K562 (cell line): ENCODE data around the gene ZNF581. TPM values are rescaled to one million over a fixed set of nuclear protein-coding genes. Genes with fewer than 3 reads are reported as not detected.
A peak's percentile ranks its signal among the peaks of the same experiment; 100 is the strongest.

Source experiments
- CREM ChIP-seq: IDR thresholded peaks from 2 replicates; pipeline ENCODE4 v1.6.1; 2014; ENCODE audit warnings: antibody characterized with exemption, low read depth
- DMBX1 ChIP-seq: fragments of 250-450 bp; sonication (Bioruptor Pico); IDR thresholded peaks from 2 replicates; pipeline ENCODE4 v1.8.0; 2022; ENCODE audit warnings: inconsistent platforms, mild to moderate bottlenecking, moderate library complexity, borderline replicate concordance
- GABPB2 ChIP-seq: fragments of 250-450 bp; sonication (Bioruptor Pico); conservative IDR thresholded peaks from 2 replicates; pipeline ENCODE4 v1.5.1; 2021; ENCODE audit warnings: mild to moderate bottlenecking
- HCFC1 ChIP-seq: IDR thresholded peaks from 2 replicates; pipeline ENCODE4 v1.6.1; 2012; ENCODE audit warnings: low read depth, low read length, improper control_type of control experiment
- HIVEP1 ChIP-seq: fragments of 250-450 bp; sonication (Bioruptor Pico); IDR thresholded peaks from 2 replicates; pipeline ENCODE4 v1.4.0; 2020; ENCODE audit warnings: mild to moderate bottlenecking
- HMG20A ChIP-seq: fragments of 450-650 bp; formaldehyde crosslinking; conservative IDR thresholded peaks from 2 replicates; pipeline ENCODE4 v1.4.0; 2020; ENCODE audit warnings: mild to moderate bottlenecking, mixed read lengths
- HMG20B ChIP-seq: fragments of 250-450 bp; sonication (Bioruptor Pico); IDR thresholded peaks from 2 replicates; pipeline ENCODE4 v1.5.0; 2021; ENCODE audit warnings: mild to moderate bottlenecking
- KAT7 ChIP-seq: sonication (generic); formaldehyde crosslinking; IDR thresholded peaks from 2 replicates; pipeline ENCODE4 v1.8.0; 2022; ENCODE audit warnings: missing genetic modification reagents, mild to moderate bottlenecking, borderline replicate concordance
- MAFG ChIP-seq: fragments of 450-650 bp; conservative IDR thresholded peaks from 2 replicates; pipeline ENCODE4 v1.6.1; 2016; ENCODE audit warnings: missing genetic modification characterization, missing compliant biosample characterization
- MAZ ChIP-seq, 2 experiments: fragments of 450-650 bp in 1 of 2; sonication (generic) in 1 of 2; formaldehyde crosslinking; IDR thresholded peaks in 1 of 2; conservative IDR thresholded peaks in 1 of 2; 2 replicates each; pipeline versions ENCODE4 v1.4.0 to v1.5.0; 2020; ENCODE audit warnings: mild to moderate bottlenecking in 1 of 2, missing genetic modification reagents in 1 of 2
- MEIS2 ChIP-seq: fragments of 450-650 bp; IDR thresholded peaks from 2 replicates; pipeline ENCODE4 v1.6.1; 2014; ENCODE audit warnings: mild to moderate bottlenecking; ENCODE audit not compliant: partially characterized antibody
- NFIX ChIP-seq: fragments of 250-450 bp; sonication (Bioruptor Pico); IDR thresholded peaks from 2 replicates; pipeline ENCODE4 v1.4.0; 2020; ENCODE audit warnings: low read depth, mild to moderate bottlenecking, moderate library complexity
- NUFIP1 ChIP-seq: fragments of 450-650 bp; IDR thresholded peaks from 2 replicates; pipeline ENCODE4 v1.6.1; 2018; ENCODE audit not compliant: partially characterized antibody
- PML ChIP-seq: IDR thresholded peaks from 2 replicates; pipeline ENCODE4 v1.6.1; 2012; ENCODE audit warnings: low read length, inconsistent platforms
- RBM17 ChIP-seq: fragments of 200-400 bp; formaldehyde crosslinking; IDR thresholded peaks from 2 replicates; pipeline ENCODE4 v1.6.1; 2017; ENCODE audit warnings: low read depth, mild to moderate bottlenecking, low read length, borderline replicate concordance
- ZBTB17 ChIP-seq: fragments of 450-650 bp; formaldehyde crosslinking; IDR thresholded peaks from 2 replicates; pipeline ENCODE4 v1.4.0; 2020; ENCODE audit warnings: mild to moderate bottlenecking
- ZNF143 ChIP-seq: sonication (generic); formaldehyde crosslinking; IDR thresholded peaks from 2 replicates; pipeline ENCODE4 v1.9.0; 2022; ENCODE audit warnings: mild to moderate bottlenecking, missing genetic modification reagents
- polyA plus RNA-seq, 8 experiments: library from polyadenylated mRNA; depleted of rRNA in 4 of 8; stranded (reverse) in 5 of 8; unstranded in 3 of 8; fragments of >200 nt; fragmentation: Nextera tagmentation in 2 of 8; fragmentation: Illumina TruSeq in 1 of 8; extraction: Ambion mirVana in 2 of 8; extraction: Trizol in 1 of 8; gene quantifications; 2 replicates each; pipeline versions ENCODE4 v1.2.1 to v1.2.3, GENCODE V29; 2011 to 2014; ENCODE audit warnings: inconsistent platforms in 1 of 8, missing spikeins in 1 of 8
- total RNA-seq, 7 experiments: library from RNA; depleted of rRNA in 6 of 7; stranded (reverse); fragments of >200 nt in 6 of 7; fragmentation: Illumina TruSeq in 2 of 7; extraction: Trizol in 2 of 7; gene quantifications; 2 replicates each; pipeline versions ENCODE4 v1.2.1 to v1.2.3, GENCODE V29; 2011 to 2021; ENCODE audit warnings: low replicate concordance in 1 of 7
- TF ChIP-seq, protein P1 (sequence below): sonication (generic); formaldehyde crosslinking; IDR thresholded peaks from 2 replicates; pipeline ENCODE4 v1.8.0; 2022; ENCODE audit warnings: missing genetic modification reagents, mild to moderate bottlenecking, borderline replicate concordance
- TF ChIP-seq, protein P2 (sequence below): sonication (generic); formaldehyde crosslinking; IDR thresholded peaks from 2 replicates; pipeline ENCODE4 v1.8.1; 2023; ENCODE audit warnings: mild to moderate bottlenecking, missing genetic modification reagents
- TF ChIP-seq, protein P3 (sequence below): IDR thresholded peaks from 2 replicates; pipeline ENCODE4 v1.6.1; 2014; ENCODE audit warnings: antibody characterized with exemption
- TF ChIP-seq, protein P4 (sequence below): fragments of 450-650 bp; formaldehyde crosslinking; IDR thresholded peaks from 2 replicates; pipeline ENCODE4 v1.4.0; 2022; ENCODE audit warnings: missing genetic modification characterization

The ZNF581 gene
- total and polyA plus RNA-seq, 9 of the 15 experiments (the other 6 are each of a cell fraction or from before 2014, with no cell fraction given): 2.4 to 39.4 (median 15.4) TPM

DNA sequence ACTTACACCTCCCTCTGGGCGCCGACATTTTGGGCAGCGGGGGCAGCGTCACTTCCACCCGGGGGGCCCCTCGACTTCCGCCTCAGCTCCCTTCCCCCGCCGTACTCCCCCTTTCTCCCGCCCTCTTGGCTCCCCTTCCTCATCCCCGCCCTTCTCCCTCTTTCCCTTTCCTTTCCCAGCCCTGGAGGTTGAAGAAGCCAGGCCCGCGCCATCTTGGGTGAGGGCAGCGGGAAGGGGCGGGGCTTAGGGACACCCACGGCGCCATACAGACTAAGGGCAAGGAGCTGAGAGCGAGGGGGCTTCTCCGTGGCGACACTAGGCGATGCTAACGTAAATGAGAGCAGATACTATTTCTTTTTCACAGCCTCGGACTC is 44.0 kb upstream of the ZNF581 start, which contains the start of gene FIZ1 (continued):
- TF ChIP-seq, protein P1, sequence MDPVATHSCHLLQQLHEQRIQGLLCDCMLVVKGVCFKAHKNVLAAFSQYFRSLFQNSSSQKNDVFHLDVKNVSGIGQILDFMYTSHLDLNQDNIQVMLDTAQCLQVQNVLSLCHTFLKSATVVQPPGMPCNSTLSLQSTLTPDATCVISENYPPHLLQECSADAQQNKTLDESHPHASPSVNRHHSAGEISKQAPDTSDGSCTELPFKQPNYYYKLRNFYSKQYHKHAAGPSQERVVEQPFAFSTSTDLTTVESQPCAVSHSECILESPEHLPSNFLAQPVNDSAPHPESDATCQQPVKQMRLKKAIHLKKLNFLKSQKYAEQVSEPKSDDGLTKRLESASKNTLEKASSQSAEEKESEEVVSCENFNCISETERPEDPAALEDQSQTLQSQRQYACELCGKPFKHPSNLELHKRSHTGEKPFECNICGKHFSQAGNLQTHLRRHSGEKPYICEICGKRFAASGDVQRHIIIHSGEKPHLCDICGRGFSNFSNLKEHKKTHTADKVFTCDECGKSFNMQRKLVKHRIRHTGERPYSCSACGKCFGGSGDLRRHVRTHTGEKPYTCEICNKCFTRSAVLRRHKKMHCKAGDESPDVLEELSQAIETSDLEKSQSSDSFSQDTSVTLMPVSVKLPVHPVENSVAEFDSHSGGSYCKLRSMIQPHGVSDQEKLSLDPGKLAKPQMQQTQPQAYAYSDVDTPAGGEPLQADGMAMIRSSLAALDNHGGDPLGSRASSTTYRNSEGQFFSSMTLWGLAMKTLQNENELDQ (CRISPR knock-in tag): no peak
- TF ChIP-seq MAFG (tag): no peak
- peak; percentile 31; the same call in 1 of the 2 replicates for TF ChIP-seq PML
- TF ChIP-seq ZNF143 (CRISPR knock-in tag): 0 out of 2 replicates have a peak, but pooled peaks have one; percentile 54
- TF ChIP-seq HMG20A (CRISPR knock-in tag): no peak
- no peak for TF ChIP-seq NUFIP1
- TF ChIP-seq MAZ (CRISPR knock-in tag; conservative IDR thresholded peaks at IDR 0.05 in 1 of 2, IDR thresholded peaks at IDR 0.05 in 1 of 2): peak in 1 of 2 experiments; percentile 93; a peak in 3 of 4 replicates
- TF ChIP-seq, protein P2, sequence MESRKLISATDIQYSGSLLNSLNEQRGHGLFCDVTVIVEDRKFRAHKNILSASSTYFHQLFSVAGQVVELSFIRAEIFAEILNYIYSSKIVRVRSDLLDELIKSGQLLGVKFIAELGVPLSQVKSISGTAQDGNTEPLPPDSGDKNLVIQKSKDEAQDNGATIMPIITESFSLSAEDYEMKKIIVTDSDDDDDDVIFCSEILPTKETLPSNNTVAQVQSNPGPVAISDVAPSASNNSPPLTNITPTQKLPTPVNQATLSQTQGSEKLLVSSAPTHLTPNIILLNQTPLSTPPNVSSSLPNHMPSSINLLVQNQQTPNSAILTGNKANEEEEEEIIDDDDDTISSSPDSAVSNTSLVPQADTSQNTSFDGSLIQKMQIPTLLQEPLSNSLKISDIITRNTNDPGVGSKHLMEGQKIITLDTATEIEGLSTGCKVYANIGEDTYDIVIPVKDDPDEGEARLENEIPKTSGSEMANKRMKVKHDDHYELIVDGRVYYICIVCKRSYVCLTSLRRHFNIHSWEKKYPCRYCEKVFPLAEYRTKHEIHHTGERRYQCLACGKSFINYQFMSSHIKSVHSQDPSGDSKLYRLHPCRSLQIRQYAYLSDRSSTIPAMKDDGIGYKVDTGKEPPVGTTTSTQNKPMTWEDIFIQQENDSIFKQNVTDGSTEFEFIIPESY (CRISPR knock-in tag): no peak
- peak; percentile 93 for TF ChIP-seq CREM
- no peak for TF ChIP-seq MEIS2
- TF ChIP-seq, protein P3, sequence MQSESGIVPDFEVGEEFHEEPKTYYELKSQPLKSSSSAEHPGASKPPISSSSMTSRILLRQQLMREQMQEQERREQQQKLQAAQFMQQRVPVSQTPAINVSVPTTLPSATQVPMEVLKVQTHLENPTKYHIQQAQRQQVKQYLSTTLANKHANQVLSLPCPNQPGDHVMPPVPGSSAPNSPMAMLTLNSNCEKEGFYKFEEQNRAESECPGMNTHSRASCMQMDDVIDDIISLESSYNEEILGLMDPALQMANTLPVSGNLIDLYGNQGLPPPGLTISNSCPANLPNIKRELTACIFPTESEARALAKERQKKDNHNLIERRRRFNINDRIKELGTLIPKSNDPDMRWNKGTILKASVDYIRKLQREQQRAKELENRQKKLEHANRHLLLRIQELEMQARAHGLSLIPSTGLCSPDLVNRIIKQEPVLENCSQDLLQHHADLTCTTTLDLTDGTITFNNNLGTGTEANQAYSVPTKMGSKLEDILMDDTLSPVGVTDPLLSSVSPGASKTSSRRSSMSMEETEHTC: no peak
- no peak for TF ChIP-seq HMG20B
- no peak for TF ChIP-seq ZBTB17 (CRISPR knock-in tag)
- TF ChIP-seq, protein P4, sequence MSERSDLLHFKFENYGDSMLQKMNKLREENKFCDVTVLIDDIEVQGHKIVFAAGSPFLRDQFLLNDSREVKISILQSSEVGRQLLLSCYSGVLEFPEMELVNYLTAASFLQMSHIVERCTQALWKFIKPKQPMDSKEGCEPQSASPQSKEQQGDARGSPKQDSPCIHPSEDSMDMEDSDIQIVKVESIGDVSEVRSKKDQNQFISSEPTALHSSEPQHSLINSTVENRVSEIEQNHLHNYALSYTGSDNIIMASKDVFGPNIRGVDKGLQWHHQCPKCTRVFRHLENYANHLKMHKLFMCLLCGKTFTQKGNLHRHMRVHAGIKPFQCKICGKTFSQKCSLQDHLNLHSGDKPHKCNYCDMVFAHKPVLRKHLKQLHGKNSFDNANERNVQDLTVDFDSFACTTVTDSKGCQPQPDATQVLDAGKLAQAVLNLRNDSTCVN: no peak
- TF ChIP-seq HCFC1: peak; percentile 84
- 0 out of 2 replicates have a peak, but pooled peaks have one; percentile 63 for TF ChIP-seq KAT7 (CRISPR knock-in tag)
- TF ChIP-seq GABPB2: no peak
- no peak for TF ChIP-seq DMBX1 (CRISPR knock-in tag)
- TF ChIP-seq RBM17: no peak
- TF ChIP-seq HIVEP1 (CRISPR knock-in tag): no peak
- TF ChIP-seq NFIX (CRISPR knock-in tag): no peak
